HG03520 (cell line): Measurements from ENCODE around the gene ARMC9.
"Not testable (repeated sequence)": the region's sequence is repeated elsewhere in the genome, so short reads cannot be mapped to it uniquely, and the experiment has no call there.

Experiments
- ATAC-seq: cut with Tn5 transposase; IDR thresholded peaks from one replicate; pipeline ENCODE4 v1.9.1; 2021; ENCODE audit warnings: mild to moderate bottlenecking, moderate library complexity; ENCODE audit not compliant: unreplicated experiment

Gene ARMC9

GRCh38 chr2:231394211-231395141 lies 196.0 kb downstream of the ARMC9 start:
- ATAC-seq, result peak; percentile 53

- ATAC-seq, result no peak
These were observed 197.0 kb downstream of the ARMC9 start, which contains the start of gene B3GNT7 for GRCh38 chr2:231395188-231396057. Gene B3GNT7, plus strand, starts transcription at chr2:231395710. Its CDS starts 94 bp downstream, at chr2:231395804.

- no peak for ATAC-seq
These were observed 197.8 kb downstream of the ARMC9 start for GRCh38 chr2:231396058-231396821.

- ATAC-seq, result no peak
These were observed 198.8 kb downstream of the ARMC9 start for GRCh38 chr2:231397011-231397927.

- no peak for ATAC-seq
These were observed 199.5 kb downstream of the ARMC9 start for GRCh38 chr2:231397928-231398294.

GRCh38 chr2:231398585-231398984 lies 200.2 kb downstream of the ARMC9 start:
- ATAC-seq, result no peak

- ATAC-seq, result no peak
These were observed 200.8 kb downstream of the ARMC9 start for GRCh38 chr2:231399046-231399852.

GRCh38 chr2:231399853-231400680 lies 201.6 kb downstream of the ARMC9 start:
- no peak for ATAC-seq

GRCh38 chr2:231400681-231401080 lies 202.2 kb downstream of the ARMC9 start:
- not testable (repeated sequence) for ATAC-seq

- not testable (repeated sequence) for ATAC-seq
These were observed 202.7 kb downstream of the ARMC9 start for GRCh38 chr2:231401101-231401500.

- ATAC-seq, result not testable (repeated sequence)
These were observed 205.2 kb downstream of the ARMC9 start for GRCh38 chr2:231403421-231404182.

GRCh38 chr2:231404183-231404578 lies 205.8 kb downstream of the ARMC9 start:
- not testable (repeated sequence) for ATAC-seq

- not testable (repeated sequence) for ATAC-seq
These were observed 207.4 kb downstream of the ARMC9 start for GRCh38 chr2:231405601-231406367.

GRCh38 chr2:231407686-231408085 lies 209.3 kb downstream of the ARMC9 start:
- not testable (repeated sequence) for ATAC-seq

GRCh38 chr2:231408304-231408703 lies 209.9 kb downstream of the ARMC9 start:
- ATAC-seq, result not testable (repeated sequence)

- no peak for ATAC-seq
These were observed 211.3 kb downstream of the ARMC9 start for GRCh38 chr2:231409776-231410175.
